ENCODE measurements around the gene CEP44.
A peak's percentile ranks its signal among the peaks of the same experiment; 100 is the strongest.
"Not testable (repeated sequence)": the region's sequence is repeated elsewhere in the genome, so short reads cannot be mapped to it uniquely, and the experiment has no call there.

The CEP44 gene

GRCh38 chr4:174279433-174280155, 4.1 kb upstream of the CEP44 start:
- DNase-seq (ENCODE audit: low spot score), result no peak

DNA sequence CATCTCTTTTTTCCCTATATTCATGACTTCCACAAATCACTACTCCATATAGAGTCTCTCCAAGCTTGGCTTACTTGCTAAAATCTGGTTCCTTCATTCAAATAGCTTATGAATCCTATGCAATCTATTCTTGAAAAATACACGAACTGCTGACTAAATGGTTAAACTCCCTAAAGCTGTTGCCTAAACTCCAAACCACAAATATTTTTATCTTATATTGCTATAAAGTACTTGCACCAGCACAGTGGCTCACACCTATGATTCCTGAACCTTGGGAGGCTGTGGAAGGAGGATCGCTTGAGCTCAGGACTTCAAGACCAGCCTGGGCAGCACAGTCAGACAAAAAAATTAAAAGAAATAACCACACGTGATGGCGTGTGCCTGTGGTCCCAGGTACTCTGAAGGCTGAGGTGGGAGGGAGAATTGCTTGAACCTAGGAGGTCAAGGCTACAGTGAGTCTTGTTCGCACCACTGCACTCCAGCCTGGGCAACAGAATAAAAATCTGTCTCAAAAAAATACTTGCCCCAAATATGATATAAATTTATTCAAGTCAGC, 2.5 kb upstream of the CEP44 start:
- no peak for DNase-seq (ENCODE audit: low spot score)

DNA sequence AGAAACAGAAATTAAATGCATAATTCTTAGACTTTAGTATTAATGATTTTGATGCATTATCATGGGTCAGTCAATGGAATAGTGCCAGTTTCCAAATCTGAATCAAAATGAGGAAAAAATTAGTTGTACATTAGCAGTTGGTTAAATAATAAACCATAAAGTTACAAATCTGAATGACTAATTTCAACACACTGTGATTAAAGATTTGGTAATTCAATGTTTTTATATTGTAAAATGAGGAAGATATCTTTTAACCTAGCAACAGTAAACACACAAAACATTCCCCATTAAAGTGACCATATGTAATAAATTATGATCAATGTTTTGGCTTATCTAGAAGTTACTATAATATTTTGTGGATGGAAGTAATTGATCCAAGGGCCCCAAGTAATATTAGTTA, 1.8 kb upstream of the CEP44 start:
- no peak for DNase-seq (ENCODE audit: low spot score)

GRCh38 chr4:174282836-174283506, 740 bp upstream of the CEP44 start:
- peak; percentile 90 for DNase-seq (ENCODE audit: low spot score)

- no peak for DNase-seq (ENCODE audit: low spot score)
These were observed 776 bp downstream of the CEP44 start for GRCh38 chr4:174284487-174284886.

GRCh38 chr4:174286870-174287269, 3.2 kb downstream of the CEP44 start:
- DNase-seq (ENCODE audit: low spot score), result no peak

DNA sequence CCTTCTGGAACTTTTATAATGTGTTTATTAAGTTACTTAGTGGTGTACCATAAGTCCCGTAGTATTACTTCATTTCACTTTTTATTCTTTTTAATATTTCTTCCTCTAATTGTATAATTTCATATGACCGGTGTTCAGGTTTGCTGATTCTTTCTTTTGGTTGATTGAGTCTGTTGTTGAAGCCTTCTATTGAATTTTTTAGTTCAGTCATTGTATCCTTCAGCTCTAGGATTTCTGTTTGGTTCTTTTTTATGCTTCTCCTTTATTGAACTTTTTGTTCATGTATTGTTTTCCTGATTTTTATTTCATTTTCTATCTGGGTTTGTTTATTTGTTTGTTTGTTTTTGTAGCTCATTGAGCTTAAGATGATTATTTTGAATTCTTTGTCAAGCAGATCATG, 8.8 kb downstream of the CEP44 start:
- no peak for DNase-seq (ENCODE audit: low spot score)

DNA sequence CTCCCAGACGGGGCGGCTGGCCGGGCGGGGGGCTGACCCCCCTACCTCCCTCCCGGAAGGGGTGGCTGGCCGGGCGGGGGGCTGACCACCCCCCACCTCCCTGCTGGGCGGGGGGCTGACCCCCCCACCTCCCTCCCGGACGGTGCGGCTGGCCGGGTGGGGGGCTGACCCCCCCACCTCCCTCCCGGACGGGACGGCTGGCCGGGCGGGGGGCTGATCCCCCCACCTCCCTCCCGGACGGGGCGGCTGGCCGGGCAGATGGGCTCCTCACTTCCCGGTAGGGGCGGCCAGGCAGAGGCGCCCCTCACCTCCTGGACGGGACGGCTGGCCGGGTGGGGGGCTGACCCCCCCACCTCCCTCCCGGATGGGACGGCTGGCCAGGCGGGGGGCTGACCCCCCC, 10.9 kb downstream of the CEP44 start:
- DNase-seq (ENCODE audit: low spot score), result not testable (repeated sequence)

DNA sequence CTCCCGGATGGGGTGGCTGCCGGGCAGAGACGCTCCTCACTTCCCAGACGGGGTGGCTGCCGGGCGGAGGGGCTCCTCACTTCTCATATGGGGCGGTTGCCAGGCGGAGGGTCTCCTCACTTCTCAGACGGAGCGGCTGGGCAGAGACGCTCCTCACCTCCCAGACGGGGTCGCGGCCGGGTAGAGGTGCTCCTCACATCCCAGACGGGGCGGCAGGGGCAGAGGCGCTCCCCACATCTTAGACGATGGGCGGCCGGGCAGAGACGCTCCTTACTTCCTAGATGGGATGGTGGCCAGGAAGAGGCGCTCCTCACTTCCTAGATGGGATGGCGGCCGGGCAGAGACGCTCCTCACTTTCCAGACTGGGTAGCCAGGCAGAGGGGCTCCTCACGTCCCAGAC, 11.4 kb downstream of the CEP44 start:
- DNase-seq (ENCODE audit: low spot score), result not testable (repeated sequence)

GRCh38 chr4:174303687-174304086, 20.0 kb downstream of the CEP44 start:
- DNase-seq (ENCODE audit: low spot score), result no peak

GRCh38 chr4:174304664-174305063, 21.0 kb downstream of the CEP44 start:
- DNase-seq (ENCODE audit: low spot score), result no peak

GRCh38 chr4:174305961-174306360, 22.2 kb downstream of the CEP44 start:
- no peak for DNase-seq (ENCODE audit: low spot score)

GRCh38 chr4:174307694-174308093, 24.0 kb downstream of the CEP44 start:
- DNase-seq (ENCODE audit: low spot score), result no peak

GRCh38 chr4:174312993-174313392, 29.3 kb downstream of the CEP44 start:
- no peak for DNase-seq (ENCODE audit: low spot score)

DNA sequence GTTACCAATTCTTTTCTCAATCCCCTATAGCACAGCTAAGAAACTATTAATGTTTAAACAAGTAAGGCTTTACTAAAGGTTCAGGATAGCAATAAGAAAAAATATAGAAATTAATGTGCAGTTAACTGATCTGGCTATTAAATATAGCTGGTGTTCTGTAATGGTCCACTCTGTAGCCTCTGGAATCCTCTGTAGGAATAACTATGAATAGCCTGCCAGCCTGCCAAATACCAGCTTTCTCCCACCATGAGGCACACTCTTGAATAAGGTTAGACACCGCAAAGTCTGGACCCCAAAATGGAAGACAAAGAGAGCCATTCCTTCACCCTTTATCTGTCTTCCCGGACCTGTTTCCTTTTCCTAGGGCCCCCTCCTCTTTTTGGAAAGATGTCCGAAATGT, 30.6 kb downstream of the CEP44 start:
- no peak for DNase-seq (ENCODE audit: low spot score)

- DNase-seq (ENCODE audit: low spot score), result no peak
These were observed 31.1 kb downstream of the CEP44 start for GRCh38 chr4:174314770-174315169.

DNA sequence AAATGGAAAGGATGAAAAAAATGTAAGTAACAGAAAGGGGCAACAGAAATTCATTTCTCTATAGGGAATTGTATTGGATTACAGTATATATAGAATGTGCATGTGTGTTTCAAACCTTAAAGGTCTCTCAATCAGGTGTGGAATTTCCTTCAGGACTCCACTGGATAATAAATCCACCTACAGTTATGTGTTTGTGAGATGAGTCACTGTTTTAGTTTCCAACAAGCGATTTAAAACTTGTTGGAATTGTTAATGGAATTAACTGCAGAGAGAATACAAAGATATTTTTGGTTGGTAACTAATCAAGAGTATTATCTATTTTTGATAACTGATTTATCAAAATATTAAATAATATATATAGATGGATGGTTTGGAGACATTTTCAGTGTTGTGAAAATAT, 32.8 kb downstream of the CEP44 start:
- DNase-seq (ENCODE audit: low spot score), result no peak

GRCh38 chr4:174316954-174317353, 33.2 kb downstream of the CEP44 start:
- DNase-seq (ENCODE audit: low spot score), result no peak

DNA sequence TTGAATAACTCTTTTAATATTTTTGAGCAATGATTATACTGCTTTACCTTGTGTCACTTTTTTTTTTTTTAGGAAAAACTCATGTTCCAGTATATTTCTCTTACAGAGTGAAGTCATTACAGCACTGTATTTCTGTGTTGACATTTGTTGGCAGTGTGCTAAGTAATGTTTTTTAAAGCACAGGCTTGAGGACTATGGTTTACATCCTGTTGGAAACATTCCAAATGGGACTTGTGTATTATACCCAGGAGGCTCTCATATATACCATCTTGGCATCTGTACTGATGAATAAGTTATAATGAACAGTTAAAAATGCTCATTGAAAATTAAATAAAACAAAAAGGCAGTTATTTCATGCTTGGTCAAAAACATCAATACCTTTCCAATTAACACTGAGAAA, 33.8 kb downstream of the CEP44 start:
- DNase-seq (ENCODE audit: low spot score), result no peak

DNA sequence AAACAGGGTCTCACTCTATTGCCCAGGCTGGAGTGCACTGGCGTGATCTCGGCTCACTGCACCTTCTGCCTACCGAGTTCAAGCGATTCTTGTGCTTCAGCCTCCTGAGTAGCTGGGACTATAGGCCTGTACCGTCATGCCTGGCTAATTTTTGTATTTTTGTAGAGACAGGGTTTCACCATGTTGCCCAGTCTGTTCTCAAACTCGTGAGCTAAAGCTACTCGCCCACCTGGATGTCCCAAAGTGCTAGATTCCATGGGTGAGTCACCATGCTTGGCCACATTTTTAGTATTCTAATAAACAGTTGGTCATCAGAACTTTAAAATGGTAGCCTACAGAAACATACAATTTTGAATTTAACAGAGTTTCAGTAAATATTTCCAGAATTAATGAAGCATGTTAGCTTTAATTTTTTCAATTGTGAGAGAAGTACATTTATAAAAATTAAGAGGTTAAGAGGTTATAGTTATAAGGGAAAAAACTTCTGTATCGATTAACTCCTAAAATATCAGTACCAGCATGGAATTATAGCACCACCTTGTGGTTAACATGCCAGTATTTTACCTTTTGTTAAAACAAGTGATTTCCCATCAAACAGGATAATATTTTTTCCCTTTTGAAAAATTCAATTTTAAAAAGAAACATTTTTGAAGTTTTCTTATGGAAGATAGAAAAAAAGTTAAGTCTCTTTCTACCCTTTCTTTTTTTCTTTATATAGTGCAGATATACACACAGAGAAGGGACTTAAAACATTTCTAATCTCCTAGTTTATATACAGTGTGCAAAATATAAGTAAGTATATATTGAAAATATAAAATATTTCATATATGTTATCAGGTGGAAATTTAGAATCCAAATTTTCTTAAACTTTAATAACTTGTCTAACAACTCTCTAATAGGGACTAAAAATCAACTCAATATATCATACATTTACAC, 35.4 kb downstream of the CEP44 start:
- no peak for DNase-seq (ENCODE audit: low spot score)

DNA sequence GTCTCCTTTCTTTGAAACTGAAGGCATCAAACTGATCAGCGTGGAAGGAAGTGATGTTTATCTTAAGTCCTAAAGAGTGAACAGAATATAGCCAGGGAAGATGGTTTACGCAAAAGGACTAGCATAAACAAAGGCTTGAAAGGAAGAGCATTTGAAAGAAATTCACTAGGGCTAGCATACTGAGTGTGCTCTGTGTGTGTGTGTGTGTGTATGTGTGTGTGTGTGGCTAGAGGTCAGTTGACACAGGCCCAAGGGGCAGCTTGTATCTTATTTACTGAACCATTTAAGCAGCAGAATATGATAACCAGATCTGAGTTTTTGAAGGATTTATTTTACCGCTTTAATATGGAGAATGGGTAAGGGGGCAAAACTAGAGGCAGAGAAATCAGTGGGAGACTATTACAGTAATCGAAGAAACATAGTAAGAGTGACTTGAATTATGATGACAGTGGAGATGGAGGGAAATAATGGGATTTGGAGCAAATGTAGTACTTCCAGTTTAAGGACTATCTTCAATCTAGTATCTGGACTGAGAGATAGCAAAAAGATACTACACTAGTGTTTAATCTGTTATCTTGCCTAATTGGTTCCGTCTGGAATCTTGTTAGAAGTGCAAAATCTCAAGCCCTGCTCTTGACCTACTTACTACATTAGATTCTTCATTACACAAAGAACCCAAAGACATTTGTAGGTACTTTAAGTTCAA, 36.9 kb downstream of the CEP44 start:
- DNase-seq (ENCODE audit: low spot score), result no peak

DNA sequence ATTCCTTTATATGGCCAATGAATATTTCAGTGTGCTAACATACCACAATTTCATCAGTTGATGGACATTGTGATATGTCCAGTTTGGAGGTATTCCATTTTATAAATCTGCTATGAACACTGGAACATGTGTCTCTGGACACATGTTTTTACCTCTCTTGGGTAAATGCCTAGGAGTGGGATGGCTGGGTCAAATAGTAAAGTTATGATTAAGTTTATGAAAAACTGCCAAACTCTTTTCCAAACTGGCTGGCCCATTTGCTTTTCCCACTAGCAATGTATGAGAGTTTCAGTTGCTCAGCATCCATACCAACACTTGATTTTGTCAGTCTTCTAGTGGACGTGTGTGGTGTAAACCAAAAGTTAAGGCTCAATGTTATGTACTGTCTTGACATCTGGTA, 40.5 kb downstream of the CEP44 start:
- no peak for DNase-seq (ENCODE audit: low spot score)
